Tongue (tissue), 1 donor: Measurements from ENCODE around the gene ITGB1BP1. TPM values are rescaled to one million over a fixed set of nuclear protein-coding genes. Genes with fewer than 3 reads are reported as not detected.

Experiments
- total RNA-seq: library from RNA; depleted of rRNA; stranded (reverse); fragments of >200 nt; gene quantifications from one replicate; pipeline ENCODE4 v1.2.3, GENCODE V29; 2014

The ITGB1BP1 gene
- total RNA-seq, 1 donor from 2014 or later: 34.9 TPM

Other genes starting within 250 kb of the ITGB1BP1 start
- gene ASAP2, start 216.7 kb downstream of the ITGB1BP1 start, total RNA-seq: 29.5 TPM
- 33.4 TPM for gene CPSF3, start 126 bp upstream of the ITGB1BP1 start, total RNA-seq
- gene IAH1, start 51.0 kb upstream of the ITGB1BP1 start, total RNA-seq: 36.6 TPM
- 29.8 TPM for gene ADAM17, start 132.3 kb upstream of the ITGB1BP1 start, total RNA-seq
- 178 TPM for gene YWHAQ, start 207.5 kb upstream of the ITGB1BP1 start, total RNA-seq